Right lobe of liver (tissue), 4 donors: ENCODE data around the gene ARID4B.

Source experiments
- POLR2A ChIP-seq: fragments of 450-650 bp; IDR thresholded peaks from one replicate; pipeline ENCODE4 v1.6.1; 2017; ENCODE audit warnings: antibody characterized with exemption, mild to moderate bottlenecking
- TF ChIP-seq, protein P1 (sequence below), 4 donors: fragments of 200-600 bp in 3 of 4; fragments of 450-650 bp in 1 of 4; IDR thresholded peaks; one replicate each; pipeline versions ENCODE4 v1.5.1 to v1.8.0; 2016 to 2022; ENCODE audit warnings: antibody characterized with exemption in 4 of 4, mild to moderate bottlenecking in 2 of 4
- donor health status: DM: no; HTN: no; CAD: no.
- donor health status: DM: no; HTN: no; CAD: no.
- donor health status: DM: no; HTN: yes; CAD: no.

DNA sequence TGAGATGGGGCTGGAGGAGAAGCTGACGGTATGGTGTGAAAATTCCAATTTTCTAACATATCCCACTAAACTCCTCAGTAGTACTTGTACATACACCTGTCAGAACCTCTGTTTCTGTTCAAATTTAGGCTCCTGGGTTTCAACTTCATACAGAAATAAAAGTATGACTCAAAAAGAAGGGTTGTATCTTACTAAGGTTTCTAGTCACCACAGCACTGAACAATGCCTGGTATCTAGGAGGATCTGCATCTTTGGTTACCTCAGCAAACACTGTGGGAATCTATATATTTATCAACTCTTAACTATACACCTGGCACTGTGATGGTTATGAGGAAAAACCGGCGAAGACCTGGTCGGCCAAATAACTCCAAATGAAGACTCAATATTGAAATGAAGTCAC, 180.7 kb downstream of the ARID4B start:
- TF ChIP-seq, protein P1, sequence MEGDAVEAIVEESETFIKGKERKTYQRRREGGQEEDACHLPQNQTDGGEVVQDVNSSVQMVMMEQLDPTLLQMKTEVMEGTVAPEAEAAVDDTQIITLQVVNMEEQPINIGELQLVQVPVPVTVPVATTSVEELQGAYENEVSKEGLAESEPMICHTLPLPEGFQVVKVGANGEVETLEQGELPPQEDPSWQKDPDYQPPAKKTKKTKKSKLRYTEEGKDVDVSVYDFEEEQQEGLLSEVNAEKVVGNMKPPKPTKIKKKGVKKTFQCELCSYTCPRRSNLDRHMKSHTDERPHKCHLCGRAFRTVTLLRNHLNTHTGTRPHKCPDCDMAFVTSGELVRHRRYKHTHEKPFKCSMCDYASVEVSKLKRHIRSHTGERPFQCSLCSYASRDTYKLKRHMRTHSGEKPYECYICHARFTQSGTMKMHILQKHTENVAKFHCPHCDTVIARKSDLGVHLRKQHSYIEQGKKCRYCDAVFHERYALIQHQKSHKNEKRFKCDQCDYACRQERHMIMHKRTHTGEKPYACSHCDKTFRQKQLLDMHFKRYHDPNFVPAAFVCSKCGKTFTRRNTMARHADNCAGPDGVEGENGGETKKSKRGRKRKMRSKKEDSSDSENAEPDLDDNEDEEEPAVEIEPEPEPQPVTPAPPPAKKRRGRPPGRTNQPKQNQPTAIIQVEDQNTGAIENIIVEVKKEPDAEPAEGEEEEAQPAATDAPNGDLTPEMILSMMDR (IDR thresholded peaks at IDR 0.05), result no peak
- no peak for TF ChIP-seq POLR2A
